SK-N-SH treated with all-trans-retinoic acid at 6 μM for 48 hours (cell line): ENCODE measurements around the gene TMEM209.
A peak's percentile ranks its signal among the peaks of the same experiment; 100 is the strongest.

Source experiments
- ATAC-seq: fragments of 200-7000 bp; cut with Tn5 transposase; 3 replicates; pipeline ENCODE4 v1.9.1; 2020; ENCODE audit warnings: mild to moderate bottlenecking, moderate library complexity
- ARNTL ChIP-seq: fragments of 450-650 bp; formaldehyde crosslinking; IDR thresholded peaks from 2 replicates; pipeline ENCODE4 v1.5.0; 2020; ENCODE audit warnings: low read depth, mild to moderate bottlenecking, moderate library complexity, borderline replicate concordance
- BACH2 ChIP-seq: fragments of 250-450 bp; sonication (Bioruptor Pico); IDR thresholded peaks from 2 replicates; pipeline ENCODE4 v1.9.0; 2021; ENCODE audit warnings: mild to moderate bottlenecking, borderline replicate concordance
- CREB5 ChIP-seq: fragments of 250-450 bp; sonication (Bioruptor Pico); IDR thresholded peaks from 2 replicates; pipeline ENCODE4 v1.5.1; 2020; ENCODE audit warnings: low read depth, mild to moderate bottlenecking, moderate library complexity
- CSDC2 ChIP-seq: fragments of 250-450 bp; sonication (Bioruptor Pico); IDR thresholded peaks from 2 replicates; pipeline ENCODE4 v1.5.0; 2020; ENCODE audit warnings: mild to moderate bottlenecking, moderate library complexity
- CSRNP3 ChIP-seq: fragments of 250-450 bp; sonication (Bioruptor Pico); IDR thresholded peaks from 2 replicates; pipeline ENCODE4 v1.5.1; 2021; ENCODE audit warnings: mild to moderate bottlenecking, moderate library complexity
- ESRRG ChIP-seq: fragments of 250-450 bp; sonication (Bioruptor Pico); IDR thresholded peaks from 2 replicates; pipeline ENCODE4 v1.6.1; 2021; ENCODE audit warnings: mild to moderate bottlenecking
- GLIS3 ChIP-seq: fragments of 250-450 bp; sonication (Bioruptor Pico); IDR thresholded peaks from 2 replicates; pipeline ENCODE4 v1.5.0; 2020; ENCODE audit warnings: mild to moderate bottlenecking, moderate library complexity
- ISL1 ChIP-seq: fragments of 250-450 bp; sonication (Bioruptor Pico); IDR thresholded peaks from 2 replicates; pipeline ENCODE4 v2.1.2; 2022; ENCODE audit warnings: mild to moderate bottlenecking, moderate library complexity
- OSR1 ChIP-seq: fragments of 250-450 bp; sonication (Bioruptor Pico); IDR thresholded peaks from 2 replicates; pipeline ENCODE4 v1.8.0; 2022; ENCODE audit warnings: moderate library complexity, mild to moderate bottlenecking, inconsistent platforms
- PATZ1 ChIP-seq: fragments of 250-450 bp; sonication (Bioruptor Pico); IDR thresholded peaks from 2 replicates; pipeline ENCODE4 v1.8.0; 2020; ENCODE audit warnings: mild to moderate bottlenecking, moderate library complexity, borderline replicate concordance
- POU6F1 ChIP-seq: fragments of 250-450 bp; sonication (Bioruptor Pico); IDR thresholded peaks from 2 replicates; pipeline ENCODE4 v1.8.0; 2021; ENCODE audit warnings: low read depth, mild to moderate bottlenecking, moderate library complexity, borderline replicate concordance
- PPARA ChIP-seq: fragments of 250-450 bp; sonication (Bioruptor Pico); IDR thresholded peaks from 2 replicates; pipeline ENCODE4 v1.5.0; 2020; ENCODE audit warnings: mild to moderate bottlenecking, borderline replicate concordance
- RARB ChIP-seq: fragments of 250-450 bp; sonication (Bioruptor Pico); IDR thresholded peaks from 2 replicates; pipeline ENCODE4 v1.8.0; 2021; ENCODE audit warnings: mild to moderate bottlenecking, moderate library complexity
- SNAI2 ChIP-seq: fragments of 250-450 bp; sonication (Bioruptor Pico); IDR thresholded peaks from 2 replicates; pipeline ENCODE4 v1.5.0; 2020; ENCODE audit warnings: mild to moderate bottlenecking, moderate library complexity
- TCF4 ChIP-seq: fragments of 250-450 bp; sonication (Bioruptor Pico); IDR thresholded peaks from 2 replicates; pipeline ENCODE4 v1.8.0; 2021; ENCODE audit warnings: mild to moderate bottlenecking, moderate library complexity, borderline replicate concordance
- TOX ChIP-seq: fragments of 250-450 bp; sonication (Bioruptor Pico); IDR thresholded peaks from 2 replicates; pipeline ENCODE4 v1.8.0; 2021; ENCODE audit warnings: mild to moderate bottlenecking, moderate library complexity, borderline replicate concordance
- TSHZ2 ChIP-seq: fragments of 250-450 bp; sonication (Bioruptor Pico); IDR thresholded peaks from 2 replicates; pipeline ENCODE4 v1.5.0; 2020; ENCODE audit warnings: mild to moderate bottlenecking, moderate library complexity
- ZC3H10 ChIP-seq: fragments of 250-450 bp; sonication (Bioruptor Pico); IDR thresholded peaks from 2 replicates; pipeline ENCODE4 v1.5.1; 2021; ENCODE audit warnings: mild to moderate bottlenecking, moderate library complexity
- ZFP3 ChIP-seq: fragments of 250-450 bp; sonication (Bioruptor Pico); IDR thresholded peaks from 2 replicates; pipeline ENCODE4 v1.5.0; 2020; ENCODE audit warnings: mild to moderate bottlenecking, moderate library complexity
- ZFP30 ChIP-seq: fragments of 450-650 bp; formaldehyde crosslinking; IDR thresholded peaks from 2 replicates; pipeline ENCODE4 v1.5.0; 2022; ENCODE audit warnings: mild to moderate bottlenecking, moderate library complexity
- ZNF565 ChIP-seq: fragments of 450-650 bp; formaldehyde crosslinking; conservative IDR thresholded peaks from 2 replicates; pipeline ENCODE4 v1.5.0; 2020; ENCODE audit warnings: low read depth, mild to moderate bottlenecking, moderate library complexity
- ZNF70 ChIP-seq: fragments of 450-650 bp; formaldehyde crosslinking; IDR thresholded peaks from 2 replicates; pipeline ENCODE4 v1.5.0; 2020; ENCODE audit warnings: mild to moderate bottlenecking, moderate library complexity
- ZNF8 ChIP-seq: fragments of 450-650 bp; formaldehyde crosslinking; IDR thresholded peaks from 2 replicates; pipeline ENCODE4 v1.5.0; 2020; ENCODE audit warnings: mild to moderate bottlenecking, moderate library complexity

The TMEM209 gene

GRCh38 chr7:130144312-130145171 lies 60.7 kb downstream of the TMEM209 start:
- peak; percentile 59 for ATAC-seq
- TF ChIP-seq PPARA (CRISPR knock-in tag) (no peak), OSR1 (CRISPR knock-in tag) (no peak), POU6F1 (CRISPR knock-in tag) (peak; percentile 98), ZC3H10 (peak; percentile 92), ZFP3 (CRISPR knock-in tag) (no peak), CSDC2 (CRISPR knock-in tag) (no peak), ZNF70 (CRISPR knock-in tag) (no peak), ZNF8 (CRISPR knock-in tag) (no peak), CREB5 (CRISPR knock-in tag) (0 out of 2 replicates have a peak, but pooled peaks have one; percentile 49), SNAI2 (CRISPR knock-in tag) (no peak), ZNF565 (CRISPR knock-in tag) (no peak), PATZ1 (peak; percentile 60), TSHZ2 (CRISPR knock-in tag) (no peak), ARNTL (CRISPR knock-in tag) (no peak), BACH2 (no peak), ZFP30 (no peak), RARB (no peak), TOX (CRISPR knock-in tag) (0 out of 2 replicates have a peak, but pooled peaks have one; percentile 30), CSRNP3 (no peak), TCF4 (CRISPR knock-in tag) (no peak), GLIS3 (CRISPR knock-in tag) (no peak), ESRRG (CRISPR knock-in tag) (no peak), ISL1 (CRISPR knock-in tag) (peak; percentile 99)

- TF ChIP-seq CSRNP3 = no peak
- TF ChIP-seq RARB = no peak
- no peak for TF ChIP-seq SNAI2 (CRISPR knock-in tag)
- TF ChIP-seq POU6F1 (CRISPR knock-in tag) = no peak
- TF ChIP-seq CSDC2 (CRISPR knock-in tag) = no peak
- TF ChIP-seq ISL1 (CRISPR knock-in tag) = no peak
- no peak for ATAC-seq
Observed at GRCh38 chr7:130143986-130144311, 61.3 kb downstream of the TMEM209 start.
